Esophagus (tissue), 2 donors: ENCODE measurements around the gene ARHGAP22. TPM values are rescaled to one million over a fixed set of nuclear protein-coding genes. Genes with fewer than 3 reads are reported as not detected.

Experiments
- H3K27ac ChIP-seq, 2 donors: one replicate each; pipeline ENCODE4 v1.5.1; 2013; ENCODE audit warnings: low read depth in 2 of 2, mild to moderate bottlenecking in 2 of 2, inconsistent platforms in 1 of 2, low read length in 1 of 2, moderate library complexity in 1 of 2
- H3K27me3 ChIP-seq, 2 donors: one replicate each; pipeline ENCODE4 v1.6.1; 2013; ENCODE audit warnings: low read length in 2 of 2, control low read depth in 1 of 2, mild to moderate bottlenecking in 1 of 2; ENCODE audit not compliant: insufficient read depth in 2 of 2, control insufficient read depth in 1 of 2
- H3K36me3 ChIP-seq, 2 donors: one replicate each; pipeline ENCODE4 v1.6.1; 2013; ENCODE audit warnings: low read length in 1 of 2; ENCODE audit not compliant: control insufficient read depth in 2 of 2, insufficient read depth in 2 of 2
- H3K4me1 ChIP-seq, 2 donors: one replicate each; pipeline ENCODE4 v1.6.1; 2013; ENCODE audit warnings: low read length in 1 of 2; ENCODE audit not compliant: control insufficient read depth in 2 of 2, insufficient read depth in 2 of 2
- H3K4me3 ChIP-seq, 2 donors: one replicate each; pipeline ENCODE4 v1.5.1; 2013; ENCODE audit warnings: low read length in 2 of 2, mild to moderate bottlenecking in 2 of 2, low read depth in 1 of 2, moderate library complexity in 1 of 2
- H3K9me3 ChIP-seq, 2 donors: one replicate each; pipeline ENCODE4 v1.6.1; 2013; ENCODE audit warnings: mild to moderate bottlenecking in 2 of 2, low read depth in 1 of 2, low read length in 1 of 2, moderate library complexity in 1 of 2; ENCODE audit not compliant: control insufficient read depth in 2 of 2, insufficient read depth in 1 of 2
- WGBS, 2 donors: extraction: QIAGEN DNeasy Blood & Tissue Kit; methylation state at CpG; one replicate each; pipeline ENCODE4 v1.1.7; 2013; 5-methylcytosine and 5-hydroxymethylcytosine counted together
- polyA plus RNA-seq, 2 donors: library from polyadenylated mRNA; stranded (reverse); fragments of 200-250 nt; gene quantifications; one replicate each; pipeline ENCODE4 v1.2.3, GENCODE V29; 2013
- donor health status: healthy with polysubstance abuse.
- donor health status: Bipolar disorder and iron deficiency.

The ARHGAP22 gene
- polyA plus RNA-seq, 2 donors: 1.2 to 1.6 TPM

- Histone ChIP-seq H3K4me1 (peaks cover 3 to 5% of the 10 kb centered on the region in 2 donors), H3K36me3 (no peaks in the 10 kb centered on the region), H3K9me3 (no peaks in the 10 kb centered on the region), H3K27ac (no peak overlapping the region), H3K4me3 (no peak overlapping the region), H3K27me3 (peaks cover 0 to 3% of the 10 kb centered on the region in 2 donors)
- WGBS, 2 donors: 73 to 88% methylated on average over 4 of the region's 4 CpGs
Measured at GRCh38 chr10:48518986-48519385, 85.9 kb downstream of the ARHGAP22 start.

- Histone ChIP-seq H3K9me3 (peaks cover 0 to 1% of the 10 kb centered on the region in 2 donors), H3K4me3 (no peak overlapping the region), H3K27ac (no peak overlapping the region), H3K27me3 (peaks cover 0 to 2% of the 10 kb centered on the region in 2 donors), H3K4me1 (peaks cover 0 to 2% of the 10 kb centered on the region in 2 donors), H3K36me3 (no peaks in the 10 kb centered on the region)
- 84 to 86% methylated on average over 13 of the region's 13 CpGs for WGBS, 2 donors
Measured at GRCh38 chr10:48517911-48518811, 86.7 kb downstream of the ARHGAP22 start.

- no peak overlapping the region for H3K4me3 ChIP-seq
- 83 to 85% methylated on average over 9 of the region's 9 CpGs for WGBS, 2 donors
- H3K27ac ChIP-seq: no peak overlapping the region
- no peaks in the 10 kb centered on the region for H3K4me1 ChIP-seq
- no peaks in the 10 kb centered on the region for H3K36me3 ChIP-seq
- peaks cover 0 to 2% of the 10 kb centered on the region in 2 donors for H3K9me3 ChIP-seq
- no peaks in the 10 kb centered on the region for H3K27me3 ChIP-seq
Measured at GRCh38 chr10:48517482-48517881, 87.4 kb downstream of the ARHGAP22 start.

GRCh38 chr10:48516911-48517310, 88.0 kb downstream of the ARHGAP22 start:
- 89 to 90% methylated on average over 3 of the region's 3 CpGs for WGBS, 2 donors

GRCh38 chr10:48514916-48515315, 90.0 kb downstream of the ARHGAP22 start:
- Histone ChIP-seq H3K27ac (no peak overlapping the region), H3K27me3 (no peaks in the 10 kb centered on the region), H3K9me3 (peaks cover 0 to 2% of the 10 kb centered on the region in 2 donors), H3K4me1 (no peaks in the 10 kb centered on the region), H3K36me3 (no peaks in the 10 kb centered on the region), H3K4me3 (no peak overlapping the region)
- 86 to 92% methylated on average over 1 of the region's 1 CpG for WGBS, 2 donors

More at GRCh38 chr10:48516911-48517310, 88.0 kb downstream of the ARHGAP22 start:
- no peaks in the 10 kb centered on the region for H3K36me3 ChIP-seq
- no peak overlapping the region for H3K4me3 ChIP-seq
- peaks cover 0 to 2% of the 10 kb centered on the region in 2 donors for H3K9me3 ChIP-seq
- H3K27ac ChIP-seq: no peak overlapping the region
- H3K4me1 ChIP-seq: no peaks in the 10 kb centered on the region
- no peaks in the 10 kb centered on the region for H3K27me3 ChIP-seq

- no peaks in the 10 kb centered on the region for H3K4me1 ChIP-seq
- 86 to 91% methylated on average over 1 of the region's 1 CpG for whole genome bisulfite sequencing, 2 donors
- H3K9me3 ChIP-seq: peaks cover 0 to 2% of the 10 kb centered on the region in 2 donors
- H3K36me3 ChIP-seq: no peaks in the 10 kb centered on the region
- no peak overlapping the region for H3K27ac ChIP-seq
- H3K27me3 ChIP-seq: no peaks in the 10 kb centered on the region
- H3K4me3 ChIP-seq: no peak overlapping the region
Measured at GRCh38 chr10:48514255-48514654, 90.6 kb downstream of the ARHGAP22 start.

- no peaks in the 10 kb centered on the region for H3K36me3 ChIP-seq
- no peaks in the 10 kb centered on the region for H3K27me3 ChIP-seq
- H3K4me3 ChIP-seq: no peak overlapping the region
- no peak overlapping the region for H3K27ac ChIP-seq
- H3K4me1 ChIP-seq: no peaks in the 10 kb centered on the region
- 78 to 92% methylated on average over 2 of the region's 2 CpGs for WGBS, 2 donors
- H3K9me3 ChIP-seq: peaks cover 0 to 2% of the 10 kb centered on the region in 2 donors
Measured at GRCh38 chr10:48512861-48513260, 92.0 kb downstream of the ARHGAP22 start.

- Histone ChIP-seq H3K4me3 (no peak overlapping the region), H3K9me3 (peaks cover 0 to 2% of the 10 kb centered on the region in 2 donors), H3K4me1 (no peaks in the 10 kb centered on the region), H3K27me3 (no peaks in the 10 kb centered on the region), H3K27ac (no peak overlapping the region), H3K36me3 (no peaks in the 10 kb centered on the region)
- 91 to 94% methylated on average over 1 of the region's 1 CpG for WGBS, 2 donors
Measured at GRCh38 chr10:48511875-48512231, 93.0 kb downstream of the ARHGAP22 start.

GRCh38 chr10:48511066-48511874, 93.6 kb downstream of the ARHGAP22 start:
- Histone ChIP-seq H3K36me3 (no peaks in the 10 kb centered on the region), H3K27me3 (no peaks in the 10 kb centered on the region), H3K4me1 (no peaks in the 10 kb centered on the region), H3K4me3 (no peak overlapping the region), H3K27ac (no peak overlapping the region), H3K9me3 (peaks cover 0 to 2% of the 10 kb centered on the region in 2 donors)
- WGBS, 2 donors: 87% methylated on average over 13 of the region's 13 CpGs
